SK-N-MC (cell line): ENCODE measurements around the gene ZSWIM4.
"Not testable (repeated sequence)": the region's sequence is repeated elsewhere in the genome, so short reads cannot be mapped to it uniquely, and the experiment has no call there.

Experiments
- EZH2 ChIP-seq: fragments of 200-600 bp; sonication (generic); IDR thresholded peaks from one replicate; pipeline ENCODE4 v1.6.1; 2017; ENCODE audit warnings: antibody characterized with exemption
- POLR2AphosphoS5 ChIP-seq: IDR thresholded peaks from 2 replicates; pipeline ENCODE4 v1.6.1; 2012; ENCODE audit warnings: mild to moderate bottlenecking, low read depth, low read length, borderline replicate concordance

DNA sequence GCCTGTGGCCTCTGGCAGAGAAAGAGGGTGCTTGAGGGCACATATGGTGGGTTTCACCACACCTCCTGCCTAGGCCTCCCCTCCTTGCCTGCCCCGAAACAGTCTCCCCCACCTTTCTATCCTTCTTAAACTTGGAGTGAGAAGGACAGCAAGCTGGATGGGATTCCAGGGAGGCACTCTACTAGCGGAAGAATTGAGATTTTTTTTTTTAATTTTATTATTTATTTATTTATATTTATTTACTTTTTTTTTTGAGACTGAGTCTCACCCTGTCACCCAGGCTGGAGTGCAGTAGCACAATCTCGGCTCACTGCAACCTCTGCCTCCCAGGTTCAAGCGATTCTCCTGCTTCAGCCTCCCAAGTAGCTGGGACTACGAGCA, 56.5 kb downstream of the ZSWIM4 start:
- TF ChIP-seq EZH2, POLR2AphosphoS5: not testable (repeated sequence)
